Liver (tissue), 9 donors: ENCODE results near the gene ZBTB7B. TPM values are rescaled to one million over a fixed set of nuclear protein-coding genes. Genes with fewer than 3 reads are reported as not detected.

ENCODE experiments used
- DNase-seq: peaks from one replicate; pipeline ENCODE4 v3.0.0-alpha.2; 2017; ENCODE audit warnings: low spot score
- H3K27ac ChIP-seq, 2 donors: one replicate each; pipeline ENCODE4 v1.7.0; 2013; ENCODE audit warnings: inconsistent platforms in 2 of 2, low read length in 2 of 2, control low read depth in 1 of 2, low read depth in 1 of 2, mild to moderate bottlenecking in 1 of 2
- H3K27me3 ChIP-seq, 4 donors: one replicate each; pipeline versions ENCODE4 v1.6.1 to v1.7.0; 2013; ENCODE audit warnings: low read length in 3 of 4, inconsistent platforms in 1 of 4, mild to moderate bottlenecking in 1 of 4, moderate library complexity in 1 of 4; ENCODE audit not compliant: control insufficient read depth in 4 of 4, insufficient read depth in 4 of 4
- H3K36me3 ChIP-seq, 4 donors: one replicate each; pipeline versions ENCODE4 v1.6.1 to v1.7.0; 2013; ENCODE audit warnings: low read length in 3 of 4, mild to moderate bottlenecking in 3 of 4, low read depth in 1 of 4, moderate library complexity in 1 of 4; ENCODE audit not compliant: control insufficient read depth in 4 of 4, insufficient read depth in 3 of 4
- H3K4me1 ChIP-seq, 4 donors: one replicate each; pipeline versions ENCODE4 v1.6.1 to v1.7.0; 2013; ENCODE audit warnings: low read length in 3 of 4, mild to moderate bottlenecking in 3 of 4, moderate library complexity in 1 of 4; ENCODE audit not compliant: control insufficient read depth in 4 of 4, insufficient read depth in 4 of 4
- H3K4me3 ChIP-seq, 3 donors: one replicate each; pipeline versions ENCODE4 v1.6.1 to v1.7.0; 2013; ENCODE audit warnings: low read length in 3 of 3, control low read depth in 1 of 3, low read depth in 1 of 3, mild to moderate bottlenecking in 1 of 3
- H3K9ac ChIP-seq, 2 donors: one replicate each; pipeline ENCODE4 v1.7.0; 2013; ENCODE audit warnings: low read length in 2 of 2, mild to moderate bottlenecking in 2 of 2, moderate library complexity in 2 of 2, control low read depth in 1 of 2, low read depth in 1 of 2
- H3K9me3 ChIP-seq, 4 donors: one replicate each; pipeline versions ENCODE4 v1.6.1 to v1.7.0; 2013; ENCODE audit warnings: low read length in 3 of 4; ENCODE audit not compliant: control insufficient read depth in 4 of 4
- EGR1 ChIP-seq, 2 donors: IDR thresholded peaks; 2 replicates each; pipeline ENCODE4 v1.6.1; 2016 to 2018; ENCODE audit warnings: antibody characterized with exemption in 2 of 2, low read depth in 2 of 2
- FOXA1 ChIP-seq: IDR thresholded peaks from 2 replicates; pipeline ENCODE4 v1.6.1; 2016; ENCODE audit warnings: antibody characterized with exemption
- FOXA2 ChIP-seq: IDR thresholded peaks from 2 replicates; pipeline ENCODE4 v1.6.1; 2016; ENCODE audit warnings: antibody characterized with exemption
- GABPA ChIP-seq, 2 donors: IDR thresholded peaks in 1 of 2; conservative IDR thresholded peaks in 1 of 2; 2 replicates each; pipeline ENCODE4 v1.6.1; 2016; ENCODE audit warnings: antibody characterized with exemption in 2 of 2, mild to moderate bottlenecking in 1 of 2, moderate library complexity in 1 of 2
- HNF4A ChIP-seq, 2 donors: conservative IDR thresholded peaks; 2 replicates each; pipeline ENCODE4 v1.6.1; 2016; ENCODE audit warnings: antibody characterized with exemption in 2 of 2, mild to moderate bottlenecking in 2 of 2
- HNF4G ChIP-seq: IDR thresholded peaks from 2 replicates; pipeline ENCODE4 v1.6.1; 2016; ENCODE audit warnings: antibody characterized with exemption
- JUND ChIP-seq, 2 donors: IDR thresholded peaks; 2 replicates each; pipeline ENCODE4 v1.6.1; 2016; ENCODE audit warnings: antibody characterized with exemption in 2 of 2
- NR2F2 ChIP-seq: IDR thresholded peaks from 2 replicates; pipeline ENCODE4 v1.6.1; 2016; ENCODE audit warnings: antibody characterized with exemption
- RXRA ChIP-seq, 2 donors: IDR thresholded peaks; 2 replicates each; pipeline ENCODE4 v1.6.1; 2017 to 2018; ENCODE audit warnings: antibody characterized with exemption in 2 of 2, mild to moderate bottlenecking in 1 of 2
- TAF1 ChIP-seq: conservative IDR thresholded peaks from 2 replicates; pipeline ENCODE4 v1.6.1; 2016; ENCODE audit warnings: antibody characterized with exemption, mild to moderate bottlenecking
- YY1 ChIP-seq: IDR thresholded peaks from 2 replicates; pipeline ENCODE4 v1.6.1; 2016; ENCODE audit warnings: antibody characterized with exemption, mild to moderate bottlenecking
- WGBS: extraction: QIAGEN DNeasy Blood & Tissue Kit; methylation state at CpG from one replicate; pipeline ENCODE4 v1.1.7; 2013; 5-methylcytosine and 5-hydroxymethylcytosine counted together
- polyA plus RNA-seq, 2 donors: library from polyadenylated mRNA; stranded (reverse) in 1 of 2; unstranded in 1 of 2; fragments of 200-250 nt in 1 of 2; fragments of >200 nt in 1 of 2; fragmentation: Nextera tagmentation in 1 of 2; extraction: Ambion mirVana in 1 of 2; gene quantifications; one replicate each; pipeline versions ENCODE4 v1.2.1 to v1.2.3, GENCODE V29; 2013 to 2015
- total RNA-seq, 2 donors: library from RNA; depleted of rRNA; stranded (reverse); fragments of >200 nt; gene quantifications; one replicate each; pipeline ENCODE4 v1.2.3, GENCODE V29; 2014
- TF ChIP-seq, protein P1 (sequence below): IDR thresholded peaks from 2 replicates; pipeline ENCODE4 v1.6.1; 2016; ENCODE audit warnings: antibody characterized with exemption
- TF ChIP-seq, protein P2 (sequence below): fragments of 150-350 bp; IDR thresholded peaks from 2 replicates; pipeline ENCODE4 v1.5.1; 2017; ENCODE audit warnings: improper control_type of control experiment, low read depth, low read length; ENCODE audit not compliant: missing input control
- TF ChIP-seq, protein P3 (sequence below): IDR thresholded peaks from 2 replicates; pipeline ENCODE4 v1.6.1; 2016; ENCODE audit warnings: antibody characterized with exemption, mild to moderate bottlenecking
- TF ChIP-seq, protein P4 (sequence below): IDR thresholded peaks from 2 replicates; pipeline ENCODE4 v1.6.1; 2016; ENCODE audit warnings: antibody characterized with exemption
- TF ChIP-seq, protein P5 (sequence below): IDR thresholded peaks from 2 replicates; pipeline ENCODE4 v1.6.1; 2016; ENCODE audit warnings: antibody characterized with exemption
- donor health status: healthy.
- donor health status: healthy.
- donor health status: healthy.
- donor health status: healthy.
- donor health status: healthy.

The ZBTB7B gene
- total and polyA plus RNA-seq, 4 donors: 7.0 to 50.2 (median 21.1) TPM

DNA sequence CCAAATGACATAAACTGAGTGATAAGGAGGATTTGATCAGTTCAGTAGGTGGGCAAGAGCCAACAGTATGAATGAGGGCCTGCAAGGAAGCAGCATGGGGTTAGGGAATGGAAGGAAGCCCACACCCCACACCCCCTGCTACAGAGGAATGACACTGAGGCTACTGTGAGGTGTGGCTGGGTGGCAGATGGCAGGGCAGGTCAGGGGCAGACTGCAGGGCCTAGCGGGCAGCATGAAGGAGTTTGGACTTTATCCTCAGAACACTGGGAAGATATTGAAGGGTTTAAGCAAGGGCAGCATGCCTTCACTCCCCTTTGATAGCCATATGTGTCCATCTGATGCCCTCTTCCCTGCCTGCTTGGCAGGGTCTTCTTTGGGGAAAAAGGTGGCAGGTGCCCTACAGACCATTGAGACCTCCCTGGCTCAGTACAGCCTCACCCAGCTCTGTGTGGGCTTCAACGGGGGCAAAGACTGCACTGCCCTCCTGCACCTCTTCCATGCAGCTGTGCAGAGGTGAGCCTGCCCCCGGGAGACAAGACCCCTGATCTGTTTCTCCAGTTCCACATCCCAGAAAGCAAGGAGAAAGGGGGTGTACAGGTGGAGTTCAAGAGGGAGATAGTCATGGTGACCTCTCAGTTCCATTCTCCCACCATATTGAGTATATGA is 13.3 kb upstream of the ZBTB7B start:
- Histone ChIP-seq H3K27me3 (no peaks in the 10 kb centered on the region), H3K9me3 (no peaks in the 10 kb centered on the region), H3K9ac (no peak overlapping the region), H3K4me3 (no peak overlapping the region), H3K4me1 (peaks cover 2 to 18% (median 11%) of the 10 kb centered on the region in 4 donors), H3K27ac (no peak overlapping the region), H3K36me3 (peaks cover 0 to 9% (median 5%) of the 10 kb centered on the region in 4 donors)
- no peak for DNase-seq
- WGBS: 79% methylated on average over 3 of the region's 3 CpGs
- TF ChIP-seq JUND (IDR thresholded peaks at IDR 0.05) (no peak), NR2F2 (no peak), FOXA2 (no peak), YY1 (no peak), HNF4A (conservative IDR thresholded peaks at IDR 0.05) (peak; percentile 10 to 55), FOXA1 (no peak), RXRA (IDR thresholded peaks at IDR 0.05) (peak in 1 of 2 donors; percentile 48), EGR1 (IDR thresholded peaks at IDR 0.05; ENCODE audit: low read depth in 2 of 2) (no peak), TAF1 (no peak), HNF4G (no peak), GABPA (IDR thresholded peaks at IDR 0.05 in 1 of 2, conservative IDR thresholded peaks at IDR 0.05 in 1 of 2) (no peak)
- TF ChIP-seq, protein P1, sequence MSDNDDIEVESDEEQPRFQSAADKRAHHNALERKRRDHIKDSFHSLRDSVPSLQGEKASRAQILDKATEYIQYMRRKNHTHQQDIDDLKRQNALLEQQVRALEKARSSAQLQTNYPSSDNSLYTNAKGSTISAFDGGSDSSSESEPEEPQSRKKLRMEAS: no peak
- TF ChIP-seq, protein P2, sequence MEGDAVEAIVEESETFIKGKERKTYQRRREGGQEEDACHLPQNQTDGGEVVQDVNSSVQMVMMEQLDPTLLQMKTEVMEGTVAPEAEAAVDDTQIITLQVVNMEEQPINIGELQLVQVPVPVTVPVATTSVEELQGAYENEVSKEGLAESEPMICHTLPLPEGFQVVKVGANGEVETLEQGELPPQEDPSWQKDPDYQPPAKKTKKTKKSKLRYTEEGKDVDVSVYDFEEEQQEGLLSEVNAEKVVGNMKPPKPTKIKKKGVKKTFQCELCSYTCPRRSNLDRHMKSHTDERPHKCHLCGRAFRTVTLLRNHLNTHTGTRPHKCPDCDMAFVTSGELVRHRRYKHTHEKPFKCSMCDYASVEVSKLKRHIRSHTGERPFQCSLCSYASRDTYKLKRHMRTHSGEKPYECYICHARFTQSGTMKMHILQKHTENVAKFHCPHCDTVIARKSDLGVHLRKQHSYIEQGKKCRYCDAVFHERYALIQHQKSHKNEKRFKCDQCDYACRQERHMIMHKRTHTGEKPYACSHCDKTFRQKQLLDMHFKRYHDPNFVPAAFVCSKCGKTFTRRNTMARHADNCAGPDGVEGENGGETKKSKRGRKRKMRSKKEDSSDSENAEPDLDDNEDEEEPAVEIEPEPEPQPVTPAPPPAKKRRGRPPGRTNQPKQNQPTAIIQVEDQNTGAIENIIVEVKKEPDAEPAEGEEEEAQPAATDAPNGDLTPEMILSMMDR: no peak
- TF ChIP-seq, protein P3, sequence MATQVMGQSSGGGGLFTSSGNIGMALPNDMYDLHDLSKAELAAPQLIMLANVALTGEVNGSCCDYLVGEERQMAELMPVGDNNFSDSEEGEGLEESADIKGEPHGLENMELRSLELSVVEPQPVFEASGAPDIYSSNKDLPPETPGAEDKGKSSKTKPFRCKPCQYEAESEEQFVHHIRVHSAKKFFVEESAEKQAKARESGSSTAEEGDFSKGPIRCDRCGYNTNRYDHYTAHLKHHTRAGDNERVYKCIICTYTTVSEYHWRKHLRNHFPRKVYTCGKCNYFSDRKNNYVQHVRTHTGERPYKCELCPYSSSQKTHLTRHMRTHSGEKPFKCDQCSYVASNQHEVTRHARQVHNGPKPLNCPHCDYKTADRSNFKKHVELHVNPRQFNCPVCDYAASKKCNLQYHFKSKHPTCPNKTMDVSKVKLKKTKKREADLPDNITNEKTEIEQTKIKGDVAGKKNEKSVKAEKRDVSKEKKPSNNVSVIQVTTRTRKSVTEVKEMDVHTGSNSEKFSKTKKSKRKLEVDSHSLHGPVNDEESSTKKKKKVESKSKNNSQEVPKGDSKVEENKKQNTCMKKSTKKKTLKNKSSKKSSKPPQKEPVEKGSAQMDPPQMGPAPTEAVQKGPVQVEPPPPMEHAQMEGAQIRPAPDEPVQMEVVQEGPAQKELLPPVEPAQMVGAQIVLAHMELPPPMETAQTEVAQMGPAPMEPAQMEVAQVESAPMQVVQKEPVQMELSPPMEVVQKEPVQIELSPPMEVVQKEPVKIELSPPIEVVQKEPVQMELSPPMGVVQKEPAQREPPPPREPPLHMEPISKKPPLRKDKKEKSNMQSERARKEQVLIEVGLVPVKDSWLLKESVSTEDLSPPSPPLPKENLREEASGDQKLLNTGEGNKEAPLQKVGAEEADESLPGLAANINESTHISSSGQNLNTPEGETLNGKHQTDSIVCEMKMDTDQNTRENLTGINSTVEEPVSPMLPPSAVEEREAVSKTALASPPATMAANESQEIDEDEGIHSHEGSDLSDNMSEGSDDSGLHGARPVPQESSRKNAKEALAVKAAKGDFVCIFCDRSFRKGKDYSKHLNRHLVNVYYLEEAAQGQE: no peak
- TF ChIP-seq, protein P4, sequence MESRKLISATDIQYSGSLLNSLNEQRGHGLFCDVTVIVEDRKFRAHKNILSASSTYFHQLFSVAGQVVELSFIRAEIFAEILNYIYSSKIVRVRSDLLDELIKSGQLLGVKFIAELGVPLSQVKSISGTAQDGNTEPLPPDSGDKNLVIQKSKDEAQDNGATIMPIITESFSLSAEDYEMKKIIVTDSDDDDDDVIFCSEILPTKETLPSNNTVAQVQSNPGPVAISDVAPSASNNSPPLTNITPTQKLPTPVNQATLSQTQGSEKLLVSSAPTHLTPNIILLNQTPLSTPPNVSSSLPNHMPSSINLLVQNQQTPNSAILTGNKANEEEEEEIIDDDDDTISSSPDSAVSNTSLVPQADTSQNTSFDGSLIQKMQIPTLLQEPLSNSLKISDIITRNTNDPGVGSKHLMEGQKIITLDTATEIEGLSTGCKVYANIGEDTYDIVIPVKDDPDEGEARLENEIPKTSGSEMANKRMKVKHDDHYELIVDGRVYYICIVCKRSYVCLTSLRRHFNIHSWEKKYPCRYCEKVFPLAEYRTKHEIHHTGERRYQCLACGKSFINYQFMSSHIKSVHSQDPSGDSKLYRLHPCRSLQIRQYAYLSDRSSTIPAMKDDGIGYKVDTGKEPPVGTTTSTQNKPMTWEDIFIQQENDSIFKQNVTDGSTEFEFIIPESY: no peak
- TF ChIP-seq, protein P5, sequence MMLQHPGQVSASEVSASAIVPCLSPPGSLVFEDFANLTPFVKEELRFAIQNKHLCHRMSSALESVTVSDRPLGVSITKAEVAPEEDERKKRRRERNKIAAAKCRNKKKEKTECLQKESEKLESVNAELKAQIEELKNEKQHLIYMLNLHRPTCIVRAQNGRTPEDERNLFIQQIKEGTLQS: no peak
